LNCaP clone FGC (cell line): ENCODE results near the gene CHD2.

Experiments used
- DNase-seq: peaks from one replicate; pipeline ENCODE4 v3.0.0-alpha.2; 2011; ENCODE audit warnings: low read depth
- H3K4me3 ChIP-seq: 2 replicates; pipeline ENCODE4 v1.5.1; 2011; ENCODE audit warnings: mild to moderate bottlenecking, low read depth, low read length, control low read depth
- CTCF ChIP-seq: IDR thresholded peaks from 2 replicates; pipeline ENCODE4 v1.5.1; 2012; ENCODE audit warnings: mild to moderate bottlenecking; ENCODE audit not compliant: control insufficient read depth, insufficient read depth; ENCODE audit errors: extremely low read depth

Gene CHD2

GRCh38 chr15:92906020-92906419 is 5.9 kb downstream of the CHD2 start:
- no peak for DNase-seq
- TF ChIP-seq CTCF, result no peak

GRCh38 chr15:92906563-92907081 is 6.5 kb downstream of the CHD2 start:
- peak overlapping the region; percentile 61 for H3K4me3 ChIP-seq
- DNase-seq, result no peak

More at GRCh38 chr15:92906020-92906419, 5.9 kb downstream of the CHD2 start:
- peak overlapping the region; percentile 61 for H3K4me3 ChIP-seq

GRCh38 chr15:92907229-92907628 is 7.1 kb downstream of the CHD2 start:
- TF ChIP-seq CTCF, result no peak
- H3K4me3 ChIP-seq, result peak overlapping the region; percentile 61
- DNase-seq, result no peak

More at GRCh38 chr15:92906563-92907081, 6.5 kb downstream of the CHD2 start:
- no peak for TF ChIP-seq CTCF

- DNase-seq, result no peak
- TF ChIP-seq CTCF, result no peak
- H3K4me3 ChIP-seq, result peak overlapping the region; percentile 11; the same call in 1 of the 2 replicates
Observed at GRCh38 chr15:92907896-92908712, 8.0 kb downstream of the CHD2 start.

GRCh38 chr15:92908713-92909057 is 8.6 kb downstream of the CHD2 start:
- no peak for TF ChIP-seq CTCF
- DNase-seq, result no peak
- no peak overlapping the region for H3K4me3 ChIP-seq

GRCh38 chr15:92909136-92909781 is 9.1 kb downstream of the CHD2 start:
- no peak for DNase-seq
- TF ChIP-seq CTCF, result no peak
- no peak overlapping the region for H3K4me3 ChIP-seq
